RWPE2 (cell line): ENCODE results near the gene PCDHGA2.
"Not testable (repeated sequence)": the region's sequence is repeated elsewhere in the genome, so short reads cannot be mapped to it uniquely, and the experiment has no call there.

ENCODE experiments used
- ATAC-seq: fragments of 200-7000 bp; cut with Tn5 transposase; 3 replicates; pipeline ENCODE4 v1.9.1; 2021; ENCODE audit warnings: low read depth
- DNase-seq: peaks from one replicate; pipeline ENCODE4 v3.0.0-alpha.2; 2020; ENCODE audit warnings: low spot score
- H3K27ac ChIP-seq: fragments of 450-650 bp; 2 replicates; pipeline ENCODE4 v1.5.1; 2017; ENCODE audit warnings: mild to moderate bottlenecking; ENCODE audit not compliant: poor library complexity, severe bottlenecking
- H3K27me3 ChIP-seq: fragments of 250-450 bp; sonication (Bioruptor Pico); 2 replicates; pipeline ENCODE4 v1.5.1; 2021; ENCODE audit warnings: mild to moderate bottlenecking, moderate library complexity; ENCODE audit not compliant: insufficient read depth, poor library complexity, severe bottlenecking
- H3K36me3 ChIP-seq: fragments of 250-450 bp; sonication (Bioruptor Pico); 2 replicates; pipeline ENCODE4 v1.5.1; 2020; ENCODE audit warnings: low read depth, mild to moderate bottlenecking, moderate library complexity
- H3K4me1 ChIP-seq: fragments of 250-450 bp; sonication (Bioruptor Pico); 2 replicates; pipeline ENCODE4 v1.5.1; 2021; ENCODE audit warnings: mild to moderate bottlenecking, moderate library complexity; ENCODE audit not compliant: insufficient read depth, poor library complexity, severe bottlenecking
- H3K4me3 ChIP-seq: fragments of 250-450 bp; sonication (Bioruptor Pico); 2 replicates; pipeline ENCODE4 v1.5.1; 2021; ENCODE audit warnings: mild to moderate bottlenecking, moderate library complexity; ENCODE audit not compliant: severe bottlenecking
- H3K9me3 ChIP-seq: fragments of 250-450 bp; sonication (Bioruptor Pico); 2 replicates; pipeline ENCODE4 v1.5.1; 2021; ENCODE audit warnings: mild to moderate bottlenecking, moderate library complexity; ENCODE audit not compliant: severe bottlenecking
- CTCF ChIP-seq: fragments of 450-650 bp; IDR thresholded peaks from one replicate; pipeline ENCODE4 v1.5.1; 2017; ENCODE audit warnings: mild to moderate bottlenecking, moderate library complexity; ENCODE audit not compliant: poor library complexity, severe bottlenecking

Gene PCDHGA2

GRCh38 chr5:141326088-141326854 lies 12.3 kb upstream of the PCDHGA2 start:
- no peak for DNase-seq
- no peaks in the 10 kb centered on the region for H3K36me3 ChIP-seq
- H3K27ac ChIP-seq, result no peak overlapping the region
- H3K4me3 ChIP-seq, result peak overlapping the region; percentile 9
- peaks cover 4% of the 10 kb centered on the region for H3K4me1 ChIP-seq
- no peaks in the 10 kb centered on the region for H3K9me3 ChIP-seq
- H3K27me3 ChIP-seq, result peaks cover 24% of the 10 kb centered on the region
- ATAC-seq, result peak; percentile 86
- TF ChIP-seq CTCF, result peak; percentile 72

GRCh38 chr5:141328231-141328630 lies 10.3 kb upstream of the PCDHGA2 start:
- TF ChIP-seq CTCF, result no peak
- no peak for ATAC-seq
- Histone ChIP-seq H3K9me3 (peaks cover 2% of the 10 kb centered on the region), H3K27me3 (peaks cover 40% of the 10 kb centered on the region), H3K4me1 (peaks cover 4% of the 10 kb centered on the region), H3K36me3 (no peaks in the 10 kb centered on the region), H3K27ac (no peak overlapping the region), H3K4me3 (no peak overlapping the region)
- no peak for DNase-seq

GRCh38 chr5:141330299-141331080 lies 8.1 kb upstream of the PCDHGA2 start, which contains the start of gene PCDHGA1:
TSS of gene PCDHGA1 (plus strand) at chr5:141330514.
- Histone ChIP-seq H3K4me1 (peaks cover 4% of the 10 kb centered on the region), H3K27me3 (peaks cover 60% of the 10 kb centered on the region), H3K4me3 (no peak within 1 kb of the TSS), H3K9me3 (peaks cover 2% of the 10 kb centered on the region), H3K27ac (no peak within 1 kb of the TSS), H3K36me3 (no peaks in the 10 kb centered on the region)
- DNase-seq, result no peak
- peak; percentile 60 for TF ChIP-seq CTCF
- ATAC-seq, result peak; percentile 48

GRCh38 chr5:141332571-141332970 lies 6.0 kb upstream of the PCDHGA2 start:
- not testable (repeated sequence) for DNase-seq, H3K27ac ChIP-seq, ATAC-seq, H3K36me3 ChIP-seq, H3K9me3 ChIP-seq, H3K4me1 ChIP-seq, H3K4me3 ChIP-seq
- peaks cover 81% of the 10 kb centered on the region for H3K27me3 ChIP-seq

DNA sequence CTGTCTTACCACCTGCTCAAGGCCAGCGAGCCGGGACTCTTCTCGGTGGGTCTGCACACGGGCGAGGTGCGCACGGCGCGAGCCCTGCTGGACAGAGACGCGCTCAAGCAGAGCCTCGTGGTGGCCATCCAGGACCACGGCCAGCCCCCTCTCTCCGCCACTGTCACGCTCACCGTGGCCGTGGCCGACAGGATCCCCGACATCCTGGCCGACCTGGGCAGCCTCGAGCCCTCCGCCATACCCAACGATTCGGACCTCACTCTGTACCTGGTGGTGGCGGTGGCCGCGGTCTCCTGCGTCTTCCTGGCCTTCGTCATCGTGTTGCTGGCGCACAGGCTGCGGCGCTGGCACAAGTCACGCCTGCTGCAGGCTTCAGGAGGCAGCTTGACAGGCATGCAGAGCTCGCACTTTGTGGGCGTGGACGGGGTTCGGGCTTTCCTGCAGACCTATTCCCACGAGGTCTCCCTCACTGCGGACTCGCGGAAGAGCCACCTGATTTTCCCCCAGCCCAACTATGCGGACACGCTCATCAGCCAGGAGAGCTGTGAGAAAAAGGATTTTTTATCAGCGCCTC lies 2.3 kb downstream of the PCDHGA2 start:
- H3K9me3 ChIP-seq, H3K4me1 ChIP-seq, H3K27ac ChIP-seq, DNase-seq, H3K36me3 ChIP-seq, ATAC-seq, H3K4me3 ChIP-seq: not testable (repeated sequence)
- peaks cover 89% of the 10 kb centered on the region for H3K27me3 ChIP-seq
